Measurements from ENCODE around the gene UXS1.

The UXS1 gene

DNA sequence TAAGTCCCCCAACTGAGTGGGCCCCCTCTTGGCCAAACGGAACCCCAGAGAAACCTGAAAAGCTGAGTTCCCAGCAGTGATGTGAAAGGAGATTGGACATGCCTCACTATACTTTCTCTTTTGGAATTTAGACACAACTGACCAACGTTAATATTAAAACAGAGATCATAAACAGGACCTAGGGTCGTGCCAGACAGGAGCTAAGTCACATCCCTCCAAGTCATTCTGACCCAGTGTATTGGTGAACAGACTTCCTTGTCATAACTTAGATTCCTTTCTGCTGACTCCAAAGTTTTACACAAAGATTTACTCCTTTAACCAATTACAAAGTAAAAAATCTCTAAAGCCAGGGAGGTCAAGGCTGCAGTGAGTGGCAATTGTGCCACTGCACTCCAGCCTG lies 46.9 kb downstream of the UXS1 start:
- no peak overlapping the region for H3K4me2 ChIP-seq (ENCODE audit: insufficient read depth, low read length)
- peaks cover 69% of the 10 kb centered on the region for H3K79me2 ChIP-seq (ENCODE audit: insufficient read depth, low read length)
- H4K20me1 ChIP-seq (ENCODE audit: insufficient read depth, low read length), result peaks cover 3% of the 10 kb centered on the region; the same call in 1 of the 2 replicates
- H3K9me3 ChIP-seq (ENCODE audit: insufficient read depth, low read length, severe bottlenecking), result no peaks in the 10 kb centered on the region
- TF ChIP-seq, protein P1, sequence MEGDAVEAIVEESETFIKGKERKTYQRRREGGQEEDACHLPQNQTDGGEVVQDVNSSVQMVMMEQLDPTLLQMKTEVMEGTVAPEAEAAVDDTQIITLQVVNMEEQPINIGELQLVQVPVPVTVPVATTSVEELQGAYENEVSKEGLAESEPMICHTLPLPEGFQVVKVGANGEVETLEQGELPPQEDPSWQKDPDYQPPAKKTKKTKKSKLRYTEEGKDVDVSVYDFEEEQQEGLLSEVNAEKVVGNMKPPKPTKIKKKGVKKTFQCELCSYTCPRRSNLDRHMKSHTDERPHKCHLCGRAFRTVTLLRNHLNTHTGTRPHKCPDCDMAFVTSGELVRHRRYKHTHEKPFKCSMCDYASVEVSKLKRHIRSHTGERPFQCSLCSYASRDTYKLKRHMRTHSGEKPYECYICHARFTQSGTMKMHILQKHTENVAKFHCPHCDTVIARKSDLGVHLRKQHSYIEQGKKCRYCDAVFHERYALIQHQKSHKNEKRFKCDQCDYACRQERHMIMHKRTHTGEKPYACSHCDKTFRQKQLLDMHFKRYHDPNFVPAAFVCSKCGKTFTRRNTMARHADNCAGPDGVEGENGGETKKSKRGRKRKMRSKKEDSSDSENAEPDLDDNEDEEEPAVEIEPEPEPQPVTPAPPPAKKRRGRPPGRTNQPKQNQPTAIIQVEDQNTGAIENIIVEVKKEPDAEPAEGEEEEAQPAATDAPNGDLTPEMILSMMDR (IDR thresholded peaks at IDR 0.05; ENCODE audit: borderline replicate concordance, extremely low read depth, low read length, poor library complexity, severe bottlenecking), result no peak
- TF ChIP-seq EZH2 (IDR thresholded peaks at IDR 0.05; ENCODE audit: borderline replicate concordance, low read depth, low read length, severe bottlenecking), result no peak
- no peaks in the 10 kb centered on the region for H3K27me3 ChIP-seq (ENCODE audit: insufficient read depth, low read length, poor library complexity)
- ATAC-seq (ENCODE audit: insufficient read depth, low read depth) (no peak), DNase-seq (no peak)
- H2AFZ ChIP-seq (ENCODE audit: low read depth, low read length), result no peak overlapping the region
- H3K36me3 ChIP-seq (ENCODE audit: insufficient read depth, low read length), result peaks cover 70% of the 10 kb centered on the region
- H3K4me3 ChIP-seq (ENCODE audit: low read depth in 1 of 2, low read length in 2 of 2), result no peak overlapping the region
- no peak overlapping the region for H3K27ac ChIP-seq (ENCODE audit: low read length)
- H3K4me1 ChIP-seq (ENCODE audit: insufficient read depth, low read length), result no peaks in the 10 kb centered on the region
- H3K9ac ChIP-seq (ENCODE audit: low read depth, low read length), result no peak overlapping the region

DNA sequence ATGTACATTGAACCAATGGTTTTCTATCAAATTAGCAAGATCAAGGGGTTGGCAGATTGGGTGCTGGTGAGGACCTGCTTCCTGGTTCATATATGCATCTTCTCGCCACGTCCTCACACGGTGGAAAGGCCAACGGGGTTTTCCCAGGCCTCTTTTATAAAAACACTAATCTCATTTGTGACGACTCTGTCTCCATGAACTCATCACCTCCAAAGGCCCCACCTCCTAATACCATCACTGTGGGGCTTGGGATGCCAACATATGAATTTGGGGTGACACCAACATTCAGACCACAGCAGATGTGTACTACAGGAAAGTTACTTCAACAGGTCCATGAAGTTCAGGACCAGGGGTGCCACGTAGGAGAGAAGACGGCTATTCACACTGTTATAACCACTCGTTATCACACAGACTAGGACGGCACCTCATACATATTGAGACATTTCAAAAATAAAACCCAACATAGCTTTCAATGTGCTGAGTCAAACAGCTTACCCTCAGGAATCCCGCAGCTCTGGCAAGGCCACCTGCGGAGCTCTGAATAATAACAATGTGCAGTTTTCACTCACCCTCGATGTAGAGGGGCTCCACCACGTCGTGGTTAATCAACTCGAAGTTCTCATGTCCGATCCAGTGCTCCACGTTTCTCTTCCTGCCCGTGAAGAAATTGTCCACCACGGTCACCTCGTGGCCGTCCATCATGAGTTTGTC lies 49.3 kb downstream of the UXS1 start:
- Histone ChIP-seq H3K9me3 (ENCODE audit: insufficient read depth, low read length, severe bottlenecking) (no peaks in the 10 kb centered on the region), H3K4me2 (ENCODE audit: insufficient read depth, low read length) (no peak overlapping the region), H3K36me3 (ENCODE audit: insufficient read depth, low read length) (peaks cover 70% of the 10 kb centered on the region), H2AFZ (ENCODE audit: low read depth, low read length) (no peak overlapping the region), H3K9ac (ENCODE audit: low read depth, low read length) (no peak overlapping the region), H3K4me1 (ENCODE audit: insufficient read depth, low read length) (peaks cover 3% of the 10 kb centered on the region), H3K4me3 (ENCODE audit: low read depth in 1 of 2, low read length in 2 of 2) (no peak overlapping the region), H3K27me3 (ENCODE audit: insufficient read depth, low read length, poor library complexity) (no peaks in the 10 kb centered on the region), H4K20me1 (ENCODE audit: insufficient read depth, low read length) (peaks cover 10% of the 10 kb centered on the region; the same call in 1 of the 2 replicates), H3K79me2 (ENCODE audit: insufficient read depth, low read length) (peaks cover 80% of the 10 kb centered on the region), H3K27ac (ENCODE audit: low read length) (no peak overlapping the region)
- TF ChIP-seq EZH2 (IDR thresholded peaks at IDR 0.05; ENCODE audit: borderline replicate concordance, low read depth, low read length, severe bottlenecking), result no peak
- TF ChIP-seq, protein P1 (IDR thresholded peaks at IDR 0.05; ENCODE audit: borderline replicate concordance, extremely low read depth, low read length, poor library complexity, severe bottlenecking), result no peak
- no peak for ATAC-seq (ENCODE audit: insufficient read depth, low read depth)
- no peak for DNase-seq

DNA sequence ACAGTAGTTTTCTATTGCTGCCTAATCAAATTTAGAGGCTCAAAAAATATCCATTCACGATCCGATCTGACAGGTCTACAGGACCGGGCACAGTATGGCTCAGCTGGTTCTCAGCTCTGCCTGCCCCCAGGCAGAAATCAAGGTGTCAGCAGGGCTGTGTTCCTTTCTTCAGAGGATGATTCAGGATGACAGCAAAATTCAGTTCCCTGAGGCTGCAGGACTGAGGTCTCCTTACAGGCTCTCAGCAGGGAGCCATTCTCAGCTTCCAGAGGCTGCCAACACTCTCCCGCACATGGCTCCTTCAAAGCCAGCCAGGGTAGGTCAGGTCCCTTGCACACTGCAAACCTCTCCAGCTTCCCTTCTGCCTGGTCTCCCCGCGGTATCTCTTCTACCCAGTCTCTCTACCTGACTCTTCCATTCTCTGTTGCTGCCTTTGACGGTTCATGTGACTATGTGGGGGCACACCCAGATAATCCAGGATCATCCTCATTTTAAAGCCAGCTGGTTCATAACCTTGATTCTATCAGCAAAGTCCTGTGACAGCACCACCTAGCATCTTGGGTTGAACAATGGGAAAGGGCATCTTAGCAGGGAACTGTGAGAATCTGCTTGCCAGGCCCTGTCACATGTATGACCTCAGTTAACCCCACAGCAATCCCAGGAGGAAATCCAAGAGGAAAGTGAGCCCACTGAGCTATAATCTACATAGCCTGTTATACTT lies 50.4 kb downstream of the UXS1 start:
- Histone ChIP-seq H3K27me3 (ENCODE audit: insufficient read depth, low read length, poor library complexity) (no peaks in the 10 kb centered on the region), H2AFZ (ENCODE audit: low read depth, low read length) (no peak overlapping the region), H3K9ac (ENCODE audit: low read depth, low read length) (no peak overlapping the region), H3K36me3 (ENCODE audit: insufficient read depth, low read length) (peaks cover 69% of the 10 kb centered on the region), H3K79me2 (ENCODE audit: insufficient read depth, low read length) (peaks cover 82% of the 10 kb centered on the region), H3K4me1 (ENCODE audit: insufficient read depth, low read length) (peaks cover 13% of the 10 kb centered on the region), H3K9me3 (ENCODE audit: insufficient read depth, low read length, severe bottlenecking) (no peaks in the 10 kb centered on the region), H3K27ac (ENCODE audit: low read length) (peak overlapping the region; percentile 1; the same call in 1 of the 2 replicates), H4K20me1 (ENCODE audit: insufficient read depth, low read length) (peaks cover 16% of the 10 kb centered on the region; the same call in 1 of the 2 replicates), H3K4me2 (ENCODE audit: insufficient read depth, low read length) (no peak overlapping the region), H3K4me3 (ENCODE audit: low read depth in 1 of 2, low read length in 2 of 2) (no peak overlapping the region)
- no peak for TF ChIP-seq EZH2 (IDR thresholded peaks at IDR 0.05; ENCODE audit: borderline replicate concordance, low read depth, low read length, severe bottlenecking)
- TF ChIP-seq, protein P1 (IDR thresholded peaks at IDR 0.05; ENCODE audit: borderline replicate concordance, extremely low read depth, low read length, poor library complexity, severe bottlenecking), result no peak
- ATAC-seq (ENCODE audit: insufficient read depth, low read depth), result no peak
- no peak for DNase-seq

Data from DND-41 (cell line).